H1 (cell line): Measurements from ENCODE around the gene PRSS8. TPM values are rescaled to one million over a fixed set of nuclear protein-coding genes. Genes with fewer than 3 reads are reported as not detected.

Source experiments
- CTCF ChIA-PET: fragments of 300-600 bp; sonication (Branson Sonifier 250); formaldehyde crosslinking; loops from one replicate; lab custom pipeline; 2021; ENCODE audit not compliant: partially characterized antibody; lab: Charles Lee
- POLR2A ChIA-PET: fragments of 300-600 bp; sonication (Branson Sonifier 250); formaldehyde crosslinking; loops from one replicate; lab custom pipeline; 2021; ENCODE audit warnings: inconsistent platforms; ENCODE audit not compliant: partially characterized antibody; lab: Charles Lee
- DNase-seq, 2 experiments: peaks; one replicate each; pipeline versions ENCODE4 v3.0.0 to v3.0.0-alpha.2; 2010 to 2022; ENCODE audit warnings: low spot score in 2 of 2, low read depth in 1 of 2, mixed read lengths in 1 of 2
- FAIRE-seq: peaks from 2 replicates; lab custom pipeline; 2011; peaks lifted over from hg19 to GRCh38; lab: Jason Lieb, UNC
- H2AFZ ChIP-seq: 2 replicates; pipeline ENCODE4 v1.8.1; 2012; ENCODE audit warnings: low read length, inconsistent platforms
- H2AK5ac ChIP-seq: 2 replicates; pipeline ENCODE4 v1.6.1; 2013; ENCODE audit warnings: low read depth, low read length
- H2BK120ac ChIP-seq: replicated peaks from 2 replicates; pipeline ENCODE3; 2013; ENCODE audit warnings: low read depth, low read length, inconsistent platforms
- H2BK12ac ChIP-seq: 2 replicates; pipeline ENCODE4 v1.6.1; 2013; ENCODE audit warnings: low read depth, low read length
- H2BK15ac ChIP-seq: 2 replicates; pipeline ENCODE4 v1.6.1; 2013; ENCODE audit warnings: low read length
- H2BK20ac ChIP-seq: 2 replicates; pipeline ENCODE4 v1.6.1; 2013; ENCODE audit warnings: low read length
- H2BK5ac ChIP-seq: 2 replicates; pipeline ENCODE4 v1.6.1; 2013; ENCODE audit warnings: low read depth, low read length
- H3K14ac ChIP-seq: 2 replicates; pipeline ENCODE4 v1.6.1; 2013; ENCODE audit warnings: inconsistent platforms; ENCODE audit not compliant: insufficient read length
- H3K18ac ChIP-seq: 2 replicates; pipeline ENCODE4 v1.6.1; 2013; ENCODE audit warnings: low read length; ENCODE audit errors: extremely low read depth
- H3K23ac ChIP-seq: 2 replicates; pipeline ENCODE4 v1.6.1; 2013; ENCODE audit warnings: inconsistent platforms; ENCODE audit not compliant: insufficient read length
- H3K23me2 ChIP-seq: 2 replicates; pipeline ENCODE4 v1.6.1; 2013; ENCODE audit warnings: low read depth, low read length
- H3K27ac ChIP-seq: 2 replicates; pipeline ENCODE4 v1.6.1; 2011; ENCODE audit warnings: low read depth, low read length, inconsistent platforms
- H3K27me3 ChIP-seq, 4 experiments: replicated peaks in 1 of 4; 1 replicate in 1 of 4; 2 replicates in 3 of 4; pipeline versions ENCODE4 v1.6.1 to v1.8.1; 2011 to 2013; ENCODE audit warnings: low read length in 3 of 4, mild to moderate bottlenecking in 3 of 4, inconsistent platforms in 2 of 4, mixed read lengths in 2 of 4, moderate library complexity in 1 of 4; ENCODE audit not compliant: control insufficient read depth in 3 of 4, insufficient read depth in 3 of 4; ENCODE audit errors: extremely low read depth in 1 of 4
- H3K36me3 ChIP-seq, 4 experiments: 2 replicates each; pipeline versions ENCODE4 v1.6.1 to v1.8.1; 2011 to 2013; ENCODE audit warnings: mild to moderate bottlenecking in 4 of 4, low read length in 3 of 4, moderate library complexity in 2 of 4, control low read depth in 1 of 4, inconsistent platforms in 1 of 4; ENCODE audit not compliant: insufficient read depth in 4 of 4, control insufficient read depth in 2 of 4
- H3K4ac ChIP-seq: replicated peaks from 2 replicates; pipeline ENCODE3; 2013; ENCODE audit warnings: low read length, low read depth, mixed read lengths, inconsistent platforms; ENCODE audit not compliant: insufficient read length
- H3K4me1 ChIP-seq, 4 experiments: replicated peaks in 1 of 4; 1 replicate in 1 of 4; 2 replicates in 3 of 4; pipeline versions ENCODE4 v1.6.1 to v1.8.1; 2011 to 2013; ENCODE audit warnings: low read length in 3 of 4, inconsistent platforms in 2 of 4, mixed read lengths in 1 of 4; ENCODE audit not compliant: insufficient read depth in 4 of 4, control insufficient read depth in 3 of 4
- H3K4me2 ChIP-seq, 2 experiments: 2 replicates each; pipeline versions ENCODE4 v1.6.1 to v1.8.1; 2011 to 2013; ENCODE audit warnings: low read depth in 2 of 2, low read length in 2 of 2, control low read depth in 1 of 2, inconsistent platforms in 1 of 2, mild to moderate bottlenecking in 1 of 2; ENCODE audit not compliant: insufficient read depth in 1 of 2
- H3K4me3 ChIP-seq, 4 experiments: fragments of 200-600, 300-600 bp in 1 of 4; sonication (generic), shearing (Covaris generic), sonication (Bioruptor Twin) in 1 of 4; 2 replicates each; pipeline versions ENCODE4 v1.5.1 to v1.8.1; 2011 to 2016; ENCODE audit warnings: low read length in 4 of 4, low read depth in 3 of 4, control low read depth in 2 of 4, inconsistent platforms in 2 of 4, mild to moderate bottlenecking in 2 of 4, mixed read lengths in 1 of 4, moderate library complexity in 1 of 4; ENCODE audit not compliant: insufficient read depth in 2 of 4; ENCODE audit errors: extremely low read depth in 1 of 4
- H3K56ac ChIP-seq: replicated peaks from 2 replicates; pipeline ENCODE3; 2013; ENCODE audit warnings: low read depth, mild to moderate bottlenecking, mixed read lengths, low read length, inconsistent platforms; ENCODE audit not compliant: insufficient read length
- H3K79me1 ChIP-seq: 2 replicates; pipeline ENCODE4 v1.6.1; 2013; ENCODE audit warnings: low read depth, low read length, control low read depth
- H3K79me2 ChIP-seq, 2 experiments: 2 replicates each; pipeline versions ENCODE4 v1.6.1 to v1.8.1; 2012 to 2013; ENCODE audit warnings: low read length in 2 of 2, mild to moderate bottlenecking in 2 of 2, inconsistent platforms in 1 of 2; ENCODE audit not compliant: insufficient read depth in 2 of 2, control insufficient read depth in 1 of 2
- H3K9ac ChIP-seq, 4 experiments: replicated peaks in 1 of 4; 1 replicate in 1 of 4; 2 replicates in 3 of 4; pipeline versions ENCODE4 v1.6.1 to v1.8.1; 2011 to 2013; ENCODE audit warnings: low read depth in 3 of 4, low read length in 3 of 4, control low read depth in 2 of 4, mild to moderate bottlenecking in 2 of 4, moderate library complexity in 2 of 4, inconsistent platforms in 1 of 4; ENCODE audit errors: extremely low read depth in 1 of 4
- H3K9me3 ChIP-seq, 2 experiments: 2 replicates each; pipeline versions ENCODE4 v1.6.1 to v1.8.1; 2012 to 2013; ENCODE audit warnings: mild to moderate bottlenecking in 2 of 2, moderate library complexity in 2 of 2, control low read depth in 1 of 2, inconsistent platforms in 1 of 2, low read depth in 1 of 2, low read length in 1 of 2, mixed read lengths in 1 of 2; ENCODE audit not compliant: insufficient read depth in 2 of 2
- H4K20me1 ChIP-seq, 2 experiments: replicated peaks in 1 of 2; 2 replicates each; pipeline versions ENCODE3 to v1.8.1; 2011 to 2013; ENCODE audit warnings: inconsistent platforms in 2 of 2, low read length in 2 of 2, mild to moderate bottlenecking in 1 of 2; ENCODE audit not compliant: insufficient read depth in 2 of 2, control insufficient read depth in 1 of 2
- H4K5ac ChIP-seq: 2 replicates; pipeline ENCODE4 v1.6.1; 2013; ENCODE audit warnings: low read length, low read depth, mixed read lengths, inconsistent platforms; ENCODE audit not compliant: insufficient read length
- H4K8ac ChIP-seq: 2 replicates; pipeline ENCODE4 v1.8.0; 2013; ENCODE audit warnings: mild to moderate bottlenecking, moderate library complexity, low read length, inconsistent platforms; ENCODE audit not compliant: insufficient read depth; ENCODE audit errors: extremely low read depth
- H4K91ac ChIP-seq: replicated peaks from 2 replicates; pipeline ENCODE3; 2013; ENCODE audit warnings: low read length, mixed read lengths, inconsistent platforms; ENCODE audit not compliant: insufficient read length
- E2F6 ChIP-seq: IDR thresholded peaks from 2 replicates; pipeline ENCODE4 v1.6.1; 2012; ENCODE audit warnings: inconsistent platforms
- POU5F1 ChIP-seq: IDR thresholded peaks from 2 replicates; pipeline ENCODE4 v1.6.1; 2011; ENCODE audit warnings: low read depth, mild to moderate bottlenecking, low read length, moderate library complexity
- SIX5 ChIP-seq: IDR thresholded peaks from 2 replicates; pipeline ENCODE4 v1.6.1; 2011; ENCODE audit warnings: mild to moderate bottlenecking, low read depth, low read length
- WGBS, 2 experiments: shearing (Covaris generic) in 1 of 2; methylation state at CpG; one replicate each; pipeline versions ENCODE4 v1.1.6 to v1.1.7; 2013 to 2015; ENCODE audit warnings: low lambda C conversion rate in 2 of 2, mixed read lengths in 2 of 2, inconsistent platforms in 1 of 2, low coverage in 1 of 2, missing lambda C conversion rate in 1 of 2; ENCODE audit not compliant: insufficient replicate concordance in 2 of 2, insufficient coverage in 1 of 2, insufficient read length in 1 of 2; ENCODE audit errors: extremely low coverage in 1 of 2, missing lambda C conversion rate in 1 of 2; 5-methylcytosine and 5-hydroxymethylcytosine counted together
- polyA plus RNA-seq, 7 experiments: library from polyadenylated mRNA; depleted of rRNA in 3 of 7; stranded (reverse) in 5 of 7; unstranded in 2 of 7; fragments of >200 nt in 5 of 7; fragments of 200-250 nt in 2 of 7; gene quantifications; 1 replicate in 5 of 7; 2 replicates in 1 of 7; 4 replicates in 1 of 7; pipeline versions ENCODE4 v1.2.1 to v1.2.3, GENCODE V29; 2011 to 2013; ENCODE audit warnings: missing spikeins in 2 of 7, mixed read lengths in 2 of 7
- total RNA-seq: library from RNA; stranded (reverse); fragmentation: NEBNext Ultra II Directional; extraction: Animal tissue kit (Norgen Biotek cat#: 25700); gene quantifications from 2 replicates; pipeline ENCODE4 v1.2.1, GENCODE V29; 2021

PRSS8 gene
- total and polyA plus RNA-seq, 2 of the 8 experiments (the other 6 are each of a cell fraction or from before 2014, with no cell fraction given), result 87.7 to 273 TPM

DNA sequence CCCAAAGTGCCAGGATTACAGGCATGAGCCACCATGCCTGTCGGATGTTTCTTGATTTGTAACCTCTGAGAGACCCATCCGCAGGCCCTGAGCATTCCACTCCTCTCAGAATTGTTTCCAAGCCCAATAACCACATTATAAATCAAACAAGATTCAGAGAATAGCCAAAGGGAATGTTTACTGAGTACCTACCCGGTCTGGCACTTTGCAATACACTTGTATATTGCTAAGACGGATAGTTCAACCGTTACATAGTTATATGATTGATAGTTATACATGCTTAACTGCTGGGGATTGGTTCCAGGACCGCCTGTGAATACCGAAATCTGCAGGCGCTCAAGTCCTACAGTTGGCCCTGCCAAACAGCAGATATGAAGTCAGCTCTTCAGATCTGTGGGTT is 21.1 kb downstream of the PRSS8 start:
- H3K9ac ChIP-seq, result no peak overlapping the region
- no peak overlapping the region for H2BK5ac ChIP-seq
- no peak for FAIRE-seq
- H3K9me3 ChIP-seq, result no peaks in the 10 kb centered on the region
- H3K4me3 ChIP-seq, result no peak overlapping the region
- no peak overlapping the region for H2BK15ac ChIP-seq
- peaks cover 2 to 18% (median 12%) of the 10 kb centered on the region in 4 experiments; a peak in 5 of 8 replicates for H3K36me3 ChIP-seq
- H2BK20ac ChIP-seq, result no peak overlapping the region
- peaks cover 0 to 3% of the 10 kb centered on the region in 2 experiments for H4K20me1 ChIP-seq
- H3K4me1 ChIP-seq, result peaks cover 0 to 4% (median 2%) of the 10 kb centered on the region in 4 experiments; a peak in 3 of 7 replicates
- no peak overlapping the region for H3K27ac ChIP-seq
- DNase-seq, result no peak
- H3K4ac ChIP-seq, result no peak overlapping the region
- no peak overlapping the region for H3K56ac ChIP-seq
- H3K23me2 ChIP-seq, result peaks cover 6% of the 10 kb centered on the region
- H3K14ac ChIP-seq, result no peak overlapping the region
- H4K5ac ChIP-seq, result no peak overlapping the region
- no peak overlapping the region for H2AFZ ChIP-seq
- no peak overlapping the region for H2AK5ac ChIP-seq
- H3K79me2 ChIP-seq, result peaks cover 3 to 16% of the 10 kb centered on the region in 2 experiments; a peak in 3 of 4 replicates
- POLR2A ChIA-PET, result interaction anchor here (1.5 to 29.9 kb wide), 5 partner anchors 13 to 69 kb away, joined by 3 to 713 read pairs (median 10); partner anchors contain the start of genes PRSS36, PRSS8 and VKORC1
- H2BK12ac ChIP-seq, result no peak overlapping the region
- no peak overlapping the region for H4K91ac ChIP-seq
- WGBS, 2 experiments, result 92% methylated on average over 8 of the region's 8 CpGs; no CpG with 5 or more reads in 1 of the 2 experiments
- peaks cover 8% of the 10 kb centered on the region for H3K79me1 ChIP-seq
- no peaks in the 10 kb centered on the region for H3K27me3 ChIP-seq
- CTCF ChIA-PET, result interaction anchor here (1.2 to 1.3 kb wide), 2 partner anchors 14 to 132 kb away, joined by 3 read pairs; no protein-coding TSS in a partner anchor
- no peak for TF ChIP-seq SIX5
- no peak for TF ChIP-seq POU5F1
- no peak for TF ChIP-seq E2F6
- H3K4me2 ChIP-seq, result no peak overlapping the region
- no peak overlapping the region for H2BK120ac ChIP-seq
- H3K23ac ChIP-seq, result no peak overlapping the region
- H3K18ac ChIP-seq, result no peak overlapping the region
- no peak overlapping the region for H4K8ac ChIP-seq
